HG03520 (cell line): ENCODE measurements around the gene CACNA1G.

Experiments used
- ATAC-seq: cut with Tn5 transposase; IDR thresholded peaks from one replicate; pipeline ENCODE4 v1.9.1; 2021; ENCODE audit warnings: mild to moderate bottlenecking, moderate library complexity; ENCODE audit not compliant: unreplicated experiment

The CACNA1G gene

GRCh38 chr17:50585346-50585745 lies 24.8 kb downstream of the CACNA1G start:
- ATAC-seq = no peak

- no peak for ATAC-seq
These were observed 25.4 kb downstream of the CACNA1G start for GRCh38 chr17:50585891-50586290.

DNA sequence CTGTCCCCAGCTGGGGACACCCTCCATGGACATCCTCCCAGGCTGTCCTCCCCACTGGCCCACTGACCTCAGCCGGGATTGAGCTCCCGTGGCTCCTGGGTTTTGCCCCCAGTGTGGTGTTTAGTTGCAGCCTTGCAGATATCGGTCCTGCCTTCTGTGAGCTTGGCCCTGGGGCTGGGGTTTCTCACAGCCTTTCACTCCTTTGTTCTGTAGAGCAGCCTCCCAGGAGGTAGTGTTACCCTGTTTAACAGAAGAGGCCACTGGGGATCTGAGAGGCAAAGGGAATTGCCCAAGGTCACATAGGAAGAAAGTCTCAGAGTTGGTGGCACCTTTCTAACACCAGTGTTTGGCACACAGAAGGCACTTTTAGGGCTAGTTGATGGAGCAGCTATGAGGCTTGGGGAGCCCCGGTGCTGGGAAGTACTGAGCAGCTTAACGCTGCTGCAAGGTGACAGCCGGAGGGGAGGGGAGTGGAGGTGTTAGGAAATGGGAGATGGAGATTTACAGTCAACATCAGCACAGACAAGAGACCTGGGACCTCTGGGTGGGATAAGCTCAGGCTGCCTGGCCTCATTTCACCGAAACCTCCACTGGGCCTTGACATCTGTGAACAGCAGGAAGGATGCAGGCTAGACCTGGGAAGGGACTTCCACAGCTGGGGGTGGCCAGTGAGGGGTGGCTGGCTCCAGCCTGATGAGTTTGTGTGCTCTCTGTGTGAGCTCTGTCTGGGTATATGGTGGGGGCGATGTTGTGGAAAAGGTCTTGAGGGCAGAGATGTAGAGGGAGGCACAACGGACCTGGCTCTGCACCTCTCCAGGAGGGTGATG lies 26.1 kb downstream of the CACNA1G start:
- ATAC-seq = no peak

DNA sequence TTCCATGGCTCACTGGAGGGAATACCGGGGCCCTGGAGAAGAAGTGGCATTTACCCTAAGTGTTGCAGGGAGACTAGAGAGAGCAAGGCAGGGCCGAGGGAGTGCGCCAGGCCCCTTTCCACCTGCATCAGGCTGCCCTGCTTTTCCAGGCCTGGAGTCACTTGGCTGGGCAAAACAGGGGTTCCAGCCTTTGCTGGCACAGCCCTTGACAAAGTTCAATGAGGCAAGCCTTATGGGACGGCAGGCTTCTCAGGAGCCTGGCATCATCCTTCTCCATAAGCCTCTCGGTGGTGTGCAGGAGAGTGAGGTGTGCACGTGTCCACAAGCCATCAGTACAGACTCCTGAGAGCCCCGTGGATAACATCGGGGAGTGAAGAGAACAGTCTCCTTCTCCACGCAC lies 27.1 kb downstream of the CACNA1G start:
- ATAC-seq = no peak

GRCh38 chr17:50588391-50589049 lies 28.0 kb downstream of the CACNA1G start:
- no peak for ATAC-seq

DNA sequence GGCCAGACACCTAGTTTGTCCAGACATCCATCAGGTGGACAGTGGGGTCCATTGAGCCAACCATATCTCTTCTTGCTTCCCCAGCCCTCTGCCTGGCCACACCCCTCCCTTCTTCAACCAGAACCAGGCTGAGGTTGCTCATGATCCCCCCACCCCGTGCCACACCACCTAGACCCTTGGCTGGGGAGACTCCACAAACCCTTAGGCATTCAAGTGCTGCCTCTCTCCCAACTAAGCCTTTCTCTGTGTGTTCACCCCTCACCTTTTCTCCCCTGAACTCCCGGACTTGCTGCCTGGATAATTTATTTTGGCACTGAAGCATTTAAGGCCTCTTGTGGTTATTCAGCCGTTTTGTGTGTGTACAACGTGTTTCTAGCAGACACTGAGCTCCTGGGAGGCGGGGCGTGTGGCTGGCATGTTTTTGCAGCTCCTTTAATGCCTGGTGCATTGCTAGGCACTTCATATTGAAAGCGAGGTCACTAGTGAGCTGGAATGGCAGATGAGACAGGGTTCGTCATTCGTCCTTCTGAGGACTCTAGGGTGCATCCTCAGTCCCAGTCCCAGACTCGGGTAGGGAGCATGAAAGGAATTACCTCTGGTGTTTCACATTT lies 28.7 kb downstream of the CACNA1G start:
- no peak for ATAC-seq

- ATAC-seq = no peak
These were observed 30.6 kb downstream of the CACNA1G start for GRCh38 chr17:50590946-50591737.

- ATAC-seq = no peak
These were observed 32.8 kb downstream of the CACNA1G start for GRCh38 chr17:50593321-50593720.

DNA sequence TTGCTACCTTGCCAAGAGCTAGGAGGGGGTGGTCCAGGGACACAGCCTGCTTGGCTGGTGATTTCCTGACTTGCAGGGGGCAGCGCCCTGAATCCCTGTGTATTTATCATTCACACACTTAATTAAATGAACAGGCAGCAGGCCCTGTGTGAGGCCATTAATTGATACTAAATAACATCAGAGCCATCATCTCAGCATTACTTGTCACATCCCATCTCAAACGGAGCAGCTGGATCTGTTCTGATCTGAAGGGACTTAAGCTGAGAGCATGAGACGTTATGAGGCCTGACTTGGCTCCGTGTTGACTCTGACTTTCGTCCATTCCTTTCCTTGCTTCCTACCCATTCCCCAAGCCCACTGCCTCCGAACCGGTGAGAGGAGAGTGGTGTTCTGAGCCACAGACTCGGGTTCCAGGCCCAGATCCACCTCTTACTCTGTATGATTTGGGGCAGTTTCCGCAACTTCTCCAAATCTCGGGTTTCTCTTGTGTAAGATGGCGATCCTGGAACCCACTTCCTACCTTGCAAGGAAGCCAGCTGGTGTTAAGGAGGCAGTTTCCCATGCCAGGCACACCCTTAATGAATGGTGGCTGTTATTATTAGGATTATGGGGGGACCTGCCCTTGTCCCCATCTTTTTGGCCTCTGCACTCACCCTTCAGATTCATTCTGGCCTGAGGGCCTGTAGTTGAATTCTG lies 33.8 kb downstream of the CACNA1G start:
- ATAC-seq = no peak

DNA sequence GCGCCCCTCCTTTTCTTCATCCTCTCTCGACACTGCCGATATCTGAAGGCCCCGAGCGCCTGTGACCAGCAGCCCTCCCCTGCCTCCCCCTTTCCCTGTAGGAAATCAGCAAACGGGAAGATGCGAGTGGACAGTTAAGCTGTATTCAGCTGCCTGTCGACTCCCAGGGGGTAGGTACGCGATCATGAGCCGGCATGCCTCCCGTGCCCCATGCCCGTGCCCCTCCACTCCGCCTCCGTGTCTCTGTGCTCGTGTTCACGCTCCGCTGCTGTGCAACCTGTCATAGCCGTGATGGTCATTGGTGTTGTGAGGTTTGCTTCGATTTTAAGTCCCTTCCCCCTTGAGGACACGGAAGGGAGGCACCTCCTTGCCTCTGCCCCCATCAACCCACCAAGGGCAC lies 34.4 kb downstream of the CACNA1G start:
- no peak for ATAC-seq

DNA sequence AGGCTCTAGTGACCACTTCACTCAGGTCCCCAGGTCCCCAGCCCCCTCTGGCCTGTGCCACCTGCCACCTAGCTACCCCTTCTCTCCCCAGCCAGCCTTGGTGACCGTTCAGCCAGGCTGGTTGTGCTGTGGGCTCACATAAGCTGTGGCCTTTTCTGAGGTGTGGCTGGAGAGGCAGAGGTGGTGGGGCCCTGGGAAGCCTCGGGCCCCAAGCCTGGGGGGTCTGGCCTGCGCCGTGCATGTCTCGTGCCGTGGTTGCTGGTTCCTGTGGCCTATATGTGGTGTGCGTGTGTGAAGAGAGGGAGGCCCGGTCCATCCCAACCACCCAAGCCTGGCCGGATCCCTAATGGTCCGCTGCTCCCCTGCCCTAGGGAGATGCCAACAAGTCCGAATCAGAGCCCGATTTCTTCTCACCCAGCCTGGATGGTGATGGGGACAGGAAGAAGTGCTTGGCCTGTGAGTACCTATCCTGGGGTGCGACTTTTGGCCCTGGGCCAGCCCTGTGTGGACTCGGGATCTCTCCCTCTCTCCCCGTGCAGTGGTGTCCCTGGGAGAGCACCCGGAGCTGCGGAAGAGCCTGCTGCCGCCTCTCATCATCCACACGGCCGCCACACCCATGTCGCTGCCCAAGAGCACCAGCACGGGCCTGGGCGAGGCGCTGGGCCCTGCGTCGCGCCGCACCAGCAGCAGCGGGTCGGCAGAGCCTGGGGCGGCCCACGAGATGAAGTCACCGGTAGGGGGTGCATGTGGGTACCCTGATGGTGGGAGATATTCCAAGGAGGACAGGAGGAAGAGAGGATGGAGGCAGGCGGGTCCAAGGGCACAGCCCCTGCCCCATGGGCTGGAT lies 35.9 kb downstream of the CACNA1G start:
- no peak for ATAC-seq

DNA sequence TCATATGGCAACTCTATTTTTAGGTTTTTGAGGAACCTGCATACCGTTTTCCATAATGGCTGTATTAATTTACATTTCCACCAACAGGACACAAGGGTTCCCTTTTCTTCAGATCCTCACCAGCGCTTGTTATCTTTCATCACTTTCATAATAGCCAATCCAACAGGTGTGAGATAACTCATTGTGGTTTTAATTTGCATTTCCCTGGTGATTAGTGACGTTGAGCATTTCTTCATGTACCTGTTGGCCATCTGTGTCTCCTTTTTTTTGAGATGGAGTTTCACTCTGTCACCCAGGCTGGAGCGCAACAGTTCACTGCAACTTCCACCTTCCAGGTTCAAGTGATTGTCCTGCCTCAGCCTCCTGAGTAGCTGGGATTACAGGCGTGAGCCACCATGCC lies 38.0 kb downstream of the CACNA1G start:
- ATAC-seq = no peak

DNA sequence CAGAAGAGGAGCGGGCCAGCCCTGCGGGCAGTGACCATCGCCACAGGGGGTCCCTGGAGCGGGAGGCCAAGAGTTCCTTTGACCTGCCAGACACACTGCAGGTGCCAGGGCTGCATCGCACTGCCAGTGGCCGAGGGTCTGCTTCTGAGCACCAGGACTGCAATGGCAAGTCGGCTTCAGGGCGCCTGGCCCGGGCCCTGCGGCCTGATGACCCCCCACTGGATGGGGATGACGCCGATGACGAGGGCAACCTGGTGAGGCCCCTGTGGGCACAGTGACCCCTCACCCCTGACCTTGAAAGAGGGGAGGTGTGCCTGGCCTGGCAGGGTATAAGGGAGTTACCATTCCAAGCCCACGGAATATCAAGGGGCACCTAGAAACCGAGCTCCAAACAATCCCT lies 39.1 kb downstream of the CACNA1G start:
- no peak for ATAC-seq

DNA sequence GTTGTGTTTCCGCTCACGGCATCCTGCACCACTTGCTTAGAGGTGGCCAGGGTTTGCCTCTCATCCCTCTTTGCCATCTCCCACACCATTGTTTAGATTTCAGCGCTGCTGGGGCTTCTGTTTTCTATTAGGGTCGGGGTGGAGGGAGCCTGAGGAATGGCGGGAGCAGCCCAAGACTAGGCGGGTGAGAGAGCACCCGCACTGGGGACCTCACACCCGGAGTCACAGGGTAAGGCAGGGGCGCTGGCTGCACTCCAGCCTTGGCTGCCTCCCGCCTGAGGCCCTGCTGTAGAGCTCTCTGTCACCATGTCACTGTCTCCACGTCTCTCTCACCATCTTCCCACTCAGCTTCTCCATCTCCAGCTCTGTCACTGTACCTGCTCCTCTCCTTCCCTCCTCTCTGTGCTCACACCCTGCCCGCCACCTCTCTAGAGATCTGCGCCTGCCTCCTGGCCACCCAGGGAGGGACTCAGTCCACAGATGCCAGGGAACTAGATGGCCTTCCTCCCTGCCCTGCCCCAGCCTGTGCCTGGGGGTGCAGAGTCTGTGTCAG lies 41.4 kb downstream of the CACNA1G start:
- ATAC-seq = no peak

GRCh38 chr17:50602836-50603235 lies 42.3 kb downstream of the CACNA1G start:
- ATAC-seq = no peak

DNA sequence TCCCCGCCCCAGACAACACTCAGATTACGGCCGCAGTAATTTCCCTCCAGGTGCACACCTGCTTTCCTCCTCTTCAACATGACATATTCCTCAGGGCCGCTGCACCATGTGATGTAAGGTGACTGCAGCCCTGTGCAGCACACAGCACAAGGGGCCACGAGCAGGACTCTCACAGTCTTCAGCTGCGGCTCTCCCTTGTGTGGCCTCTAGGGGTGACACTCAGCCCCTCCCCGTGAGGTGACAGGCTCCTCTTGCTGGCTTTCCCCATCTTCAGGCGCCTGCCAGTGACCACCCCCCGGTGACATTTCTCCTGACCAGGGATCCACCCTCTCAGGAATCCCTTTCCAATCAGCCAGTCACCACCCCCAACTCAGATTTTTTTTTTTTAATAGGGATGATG lies 42.8 kb downstream of the CACNA1G start:
- ATAC-seq = no peak

- no peak for ATAC-seq
These were observed 44.0 kb downstream of the CACNA1G start for GRCh38 chr17:50604513-50604912.

GRCh38 chr17:50605429-50605828 lies 44.9 kb downstream of the CACNA1G start:
- no peak for ATAC-seq

DNA sequence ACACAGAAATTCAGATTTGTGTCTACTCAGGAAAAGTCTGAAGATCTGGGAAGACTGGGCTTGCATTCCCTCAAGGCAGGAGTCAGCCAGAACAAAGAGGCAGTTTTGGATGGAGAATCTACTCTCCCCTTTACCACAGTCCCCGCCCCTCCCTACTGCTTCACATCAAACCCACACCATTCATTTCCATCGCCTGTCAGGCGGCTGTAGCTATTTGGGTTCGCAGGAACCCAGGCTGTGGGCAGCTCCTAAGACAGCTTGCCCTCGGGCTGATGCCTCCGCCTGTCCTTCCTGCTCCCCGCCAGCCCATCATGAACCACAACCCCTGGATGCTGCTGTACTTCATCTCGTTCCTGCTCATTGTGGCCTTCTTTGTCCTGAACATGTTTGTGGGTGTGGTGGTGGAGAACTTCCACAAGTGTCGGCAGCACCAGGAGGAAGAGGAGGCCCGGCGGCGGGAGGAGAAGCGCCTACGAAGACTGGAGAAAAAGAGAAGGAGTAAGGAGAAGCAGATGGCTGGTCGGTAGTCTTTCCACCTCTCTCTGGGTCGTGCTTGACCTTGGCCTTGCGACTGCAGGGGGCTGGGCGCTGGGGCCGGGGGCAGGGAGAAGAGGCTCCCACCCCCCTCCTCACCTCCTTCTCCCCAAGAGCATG lies 47.1 kb downstream of the CACNA1G start:
- no peak for ATAC-seq
